ENCODE measurements around the gene UCN2. TPM values are rescaled to one million over a fixed set of nuclear protein-coding genes. Genes with fewer than 3 reads are reported as not detected.

The UCN2 gene
- total RNA-seq, 5 donors from 2014 or later (not counting 1 experiment from before 2014, with no cell fraction given): 0.16 TPM; not detected in 4

GRCh38 chr3:48528754-48529153 is 34.8 kb downstream of the UCN2 start:
- Mint-ChIP-seq H3K9me3 (no peaks in the 10 kb centered on the region), H3K4me1 (peaks cover 0 to 5% (median 0%) of the 10 kb centered on the region in 3 donors), H3K27me3 (no peaks in the 10 kb centered on the region), H3K27ac (no peak overlapping the region), H3K4me3 (no peak overlapping the region), H3K36me3 (no peaks in the 10 kb centered on the region)
- no CpG with 5 or more reads among the region's 3 CpGs for WGBS (ENCODE audit: insufficient coverage)
- Histone ChIP-seq H3K4me1 (ENCODE audit: control insufficient read depth in 1 of 2, extremely low read depth in 1 of 2, insufficient read depth in 2 of 2, low read length in 2 of 2) (no peaks in the 10 kb centered on the region), H3K36me3 (ENCODE audit: control insufficient read depth in 2 of 2, extremely low read depth in 1 of 2, insufficient read depth in 1 of 2, low read length in 1 of 2) (no peaks in the 10 kb centered on the region), H3K27me3 (replicated peaks in 1 of 2; ENCODE audit: control insufficient read depth in 2 of 2, extremely low read depth in 1 of 2, insufficient read depth in 2 of 2, low read length in 1 of 2) (no peaks in the 10 kb centered on the region), H3K27ac (ENCODE audit: low read length) (no peak overlapping the region), H3K4me3 (ENCODE audit: control insufficient read depth in 1 of 2, extremely low read depth in 1 of 2, low read length in 1 of 2) (no peak overlapping the region), H3K9me3 (no peaks in the 10 kb centered on the region)
- ChIA-PET POLR2A (no interaction called here), CTCF (no interaction called here)
- DNase-seq (no peak), ATAC-seq (replicated peaks in 1 of 4) (no peak)

- no peaks in the 10 kb centered on the region for H3K4me1 ChIP-seq (ENCODE audit: control insufficient read depth in 1 of 2, extremely low read depth in 1 of 2, insufficient read depth in 2 of 2, low read length in 2 of 2)
- CTCF ChIA-PET: no interaction called here
Observed at GRCh38 chr3:48528048-48528447, 35.5 kb downstream of the UCN2 start.

GRCh38 chr3:48524970-48525369 is 38.6 kb downstream of the UCN2 start:
- H3K4me1 ChIP-seq (ENCODE audit: control insufficient read depth in 1 of 2, extremely low read depth in 1 of 2, insufficient read depth in 2 of 2, low read length in 2 of 2): peaks cover 0 to 4% of the 10 kb centered on the region in 2 experiments
- Mint-ChIP-seq H3K4me3 (no peak overlapping the region), H3K27me3 (no peaks in the 10 kb centered on the region), H3K27ac (no peak overlapping the region), H3K9me3 (no peaks in the 10 kb centered on the region), H3K4me1 (peaks cover 4 to 8% (median 6%) of the 10 kb centered on the region in 3 donors), H3K36me3 (no peaks in the 10 kb centered on the region)
- no peak overlapping the region for H3K27ac ChIP-seq (ENCODE audit: low read length)
- no peaks in the 10 kb centered on the region for H3K9me3 ChIP-seq
- DNase-seq: no peak
- no peak overlapping the region for H3K4me3 ChIP-seq (ENCODE audit: control insufficient read depth in 1 of 2, extremely low read depth in 1 of 2, low read length in 1 of 2)
- ChIA-PET CTCF (interaction anchor here in 1 of 2 donors (0.6 kb wide), 1 partner anchor 12 kb away, joined by 3 read pairs; no protein-coding TSS in a partner anchor), POLR2A (no interaction called here)
- no peaks in the 10 kb centered on the region for H3K27me3 ChIP-seq (replicated peaks in 1 of 2; ENCODE audit: control insufficient read depth in 2 of 2, extremely low read depth in 1 of 2, insufficient read depth in 2 of 2, low read length in 1 of 2)
- ATAC-seq (replicated peaks in 1 of 4): no peak
- WGBS (ENCODE audit: insufficient coverage): no CpG with 5 or more reads among the region's 9 CpGs
- no peaks in the 10 kb centered on the region for H3K36me3 ChIP-seq (ENCODE audit: control insufficient read depth in 2 of 2, extremely low read depth in 1 of 2, insufficient read depth in 1 of 2, low read length in 1 of 2)

More at GRCh38 chr3:48528048-48528447, 35.5 kb downstream of the UCN2 start:
- Mint-ChIP-seq H3K36me3 (no peaks in the 10 kb centered on the region), H3K27me3 (no peaks in the 10 kb centered on the region), H3K4me1 (peaks cover 0 to 5% (median 0%) of the 10 kb centered on the region in 3 donors), H3K9me3 (no peaks in the 10 kb centered on the region), H3K4me3 (no peak overlapping the region), H3K27ac (no peak overlapping the region)
- Histone ChIP-seq H3K36me3 (ENCODE audit: control insufficient read depth in 2 of 2, extremely low read depth in 1 of 2, insufficient read depth in 1 of 2, low read length in 1 of 2) (no peaks in the 10 kb centered on the region), H3K9me3 (no peaks in the 10 kb centered on the region), H3K4me3 (ENCODE audit: control insufficient read depth in 1 of 2, extremely low read depth in 1 of 2, low read length in 1 of 2) (no peak overlapping the region), H3K27ac (ENCODE audit: low read length) (no peak overlapping the region), H3K27me3 (replicated peaks in 1 of 2; ENCODE audit: control insufficient read depth in 2 of 2, extremely low read depth in 1 of 2, insufficient read depth in 2 of 2, low read length in 1 of 2) (no peaks in the 10 kb centered on the region)
- ATAC-seq (replicated peaks in 1 of 4) (no peak), DNase-seq (no peak)
- 100% methylated on average over 2 of the region's 9 CpGs for WGBS (ENCODE audit: insufficient coverage)
- POLR2A ChIA-PET: no interaction called here

GRCh38 chr3:48521635-48522034 is 41.9 kb downstream of the UCN2 start:
- H3K9me3 ChIP-seq: no peaks in the 10 kb centered on the region
- H3K27ac ChIP-seq (ENCODE audit: low read length): no peak overlapping the region
- WGBS (ENCODE audit: insufficient coverage): 100% methylated on average over 3 of the region's 6 CpGs
- no peaks in the 10 kb centered on the region for H3K27me3 ChIP-seq (replicated peaks in 1 of 2; ENCODE audit: control insufficient read depth in 2 of 2, extremely low read depth in 1 of 2, insufficient read depth in 2 of 2, low read length in 1 of 2)
- Mint-ChIP-seq H3K36me3 (no peaks in the 10 kb centered on the region), H3K27ac (no peak overlapping the region), H3K9me3 (no peaks in the 10 kb centered on the region), H3K4me3 (no peak overlapping the region), H3K27me3 (no peaks in the 10 kb centered on the region), H3K4me1 (peaks cover 36 to 41% (median 37%) of the 10 kb centered on the region in 3 donors)
- ChIA-PET CTCF (no interaction called here), POLR2A (no interaction called here)
- H3K4me1 ChIP-seq (ENCODE audit: control insufficient read depth in 1 of 2, extremely low read depth in 1 of 2, insufficient read depth in 2 of 2, low read length in 2 of 2): peaks cover 29 to 38% of the 10 kb centered on the region in 2 experiments
- no peaks in the 10 kb centered on the region for H3K36me3 ChIP-seq (ENCODE audit: control insufficient read depth in 2 of 2, extremely low read depth in 1 of 2, insufficient read depth in 1 of 2, low read length in 1 of 2)
- no peak overlapping the region for H3K4me3 ChIP-seq (ENCODE audit: control insufficient read depth in 1 of 2, extremely low read depth in 1 of 2, low read length in 1 of 2)
- DNase-seq (no peak), ATAC-seq (replicated peaks in 1 of 4) (no peak)

GRCh38 chr3:48519277-48519643 is 44.3 kb downstream of the UCN2 start:
- CTCF ChIA-PET: no interaction called here
- Histone ChIP-seq H3K27me3 (replicated peaks in 1 of 2; ENCODE audit: control insufficient read depth in 2 of 2, extremely low read depth in 1 of 2, insufficient read depth in 2 of 2, low read length in 1 of 2) (no peaks in the 10 kb centered on the region), H3K4me3 (ENCODE audit: control insufficient read depth in 1 of 2, extremely low read depth in 1 of 2, low read length in 1 of 2) (no peak overlapping the region), H3K36me3 (ENCODE audit: control insufficient read depth in 2 of 2, extremely low read depth in 1 of 2, insufficient read depth in 1 of 2, low read length in 1 of 2) (no peaks in the 10 kb centered on the region), H3K9me3 (no peaks in the 10 kb centered on the region), H3K27ac (ENCODE audit: low read length) (peak overlapping the region; percentile 12), H3K4me1 (ENCODE audit: control insufficient read depth in 1 of 2, extremely low read depth in 1 of 2, insufficient read depth in 2 of 2, low read length in 2 of 2) (peaks cover 50 to 61% of the 10 kb centered on the region in 2 experiments)
- no peak for DNase-seq
- Mint-ChIP-seq H3K4me1 (peaks cover 57 to 62% (median 60%) of the 10 kb centered on the region in 3 donors), H3K9me3 (no peaks in the 10 kb centered on the region), H3K4me3 (peak overlapping the region in 1 of 3 donors; percentile 66), H3K27me3 (no peaks in the 10 kb centered on the region), H3K36me3 (no peaks in the 10 kb centered on the region), H3K27ac (peak overlapping the region; percentile 57 to 81)
- WGBS (ENCODE audit: insufficient coverage): 98% methylated on average over 5 of the region's 9 CpGs
- POLR2A ChIA-PET: no interaction called here
- no peak for ATAC-seq (replicated peaks in 1 of 4)

- no peaks in the 10 kb centered on the region for H3K36me3 Mint-ChIP-seq
- peak overlapping the region; percentile 76 to 81 for H3K27ac Mint-ChIP-seq
- Histone ChIP-seq H3K36me3 (ENCODE audit: control insufficient read depth in 2 of 2, extremely low read depth in 1 of 2, insufficient read depth in 1 of 2, low read length in 1 of 2) (no peaks in the 10 kb centered on the region), H3K27me3 (replicated peaks in 1 of 2; ENCODE audit: control insufficient read depth in 2 of 2, extremely low read depth in 1 of 2, insufficient read depth in 2 of 2, low read length in 1 of 2) (no peaks in the 10 kb centered on the region), H3K4me1 (ENCODE audit: control insufficient read depth in 1 of 2, extremely low read depth in 1 of 2, insufficient read depth in 2 of 2, low read length in 2 of 2) (peaks cover 55 to 67% of the 10 kb centered on the region in 2 experiments), H3K4me3 (ENCODE audit: control insufficient read depth in 1 of 2, extremely low read depth in 1 of 2, low read length in 1 of 2) (no peak overlapping the region), H3K27ac (ENCODE audit: low read length) (peak overlapping the region; percentile 12), H3K9me3 (no peaks in the 10 kb centered on the region)
- WGBS (ENCODE audit: insufficient coverage): 50% methylated on average over 4 of the region's 12 CpGs
- H3K4me3 Mint-ChIP-seq: peak overlapping the region in 1 of 3 donors; percentile 66
- peak; percentile 47 to 62 (median 57) for ATAC-seq (replicated peaks in 1 of 4)
- H3K9me3 Mint-ChIP-seq: no peaks in the 10 kb centered on the region
- ChIA-PET POLR2A (no interaction called here), CTCF (no interaction called here)
- H3K4me1 Mint-ChIP-seq: peaks cover 62 to 67% (median 65%) of the 10 kb centered on the region in 3 donors
- H3K27me3 Mint-ChIP-seq: no peaks in the 10 kb centered on the region
- peak in 4 of 35 experiments; percentile 8 to 33 (median 20) for DNase-seq
Observed at GRCh38 chr3:48518638-48519276, 44.8 kb downstream of the UCN2 start.
